Stimulated activated CD4-positive, alpha-beta T cell treated with anti-CD3 and anti-CD28 coated beads, Interleukin-1b, Interleukin-23, amount 100 ng/mL, for 1 hour (primary cell): ENCODE results near the gene IRS1.

Experiments used
- DNase-seq, 2 donors: peaks; one replicate each; pipeline ENCODE4 v3.0.0-alpha.2; 2020; ENCODE audit warnings: low read depth in 2 of 2

Gene IRS1

DNA sequence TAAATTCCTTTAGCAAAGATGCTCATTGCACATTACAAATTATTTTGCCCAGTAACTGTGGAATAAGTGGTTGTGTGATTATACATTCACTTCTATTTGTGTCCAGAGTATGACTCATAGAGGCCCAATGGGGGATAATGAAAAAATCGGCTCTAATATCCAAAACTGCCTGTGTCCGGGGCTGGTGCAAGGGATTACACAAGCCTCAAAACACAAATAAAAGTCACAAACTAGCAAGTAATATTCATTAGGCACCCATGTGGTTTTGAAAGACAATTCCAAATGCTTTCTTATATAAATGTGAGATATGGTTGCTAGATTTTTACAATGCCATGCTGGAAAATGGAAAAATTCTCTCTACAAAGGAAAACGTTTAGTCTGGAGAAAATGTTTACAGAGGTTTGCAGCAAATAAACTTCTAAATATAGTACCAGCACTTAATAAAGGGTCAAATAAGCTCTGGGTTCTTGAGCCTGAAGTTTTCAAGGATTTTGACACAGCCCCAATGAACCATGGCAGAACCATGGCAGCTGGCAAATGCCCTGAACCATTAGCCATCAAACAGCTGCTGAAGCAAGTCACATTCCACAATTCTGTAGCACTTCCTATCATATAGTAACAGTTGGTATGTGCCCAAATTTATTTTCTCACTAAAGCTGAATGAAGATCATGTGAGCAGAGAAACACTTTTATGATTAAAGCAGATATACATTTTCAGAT is 40.5 kb downstream of the IRS1 start:
- no peak for DNase-seq

DNA sequence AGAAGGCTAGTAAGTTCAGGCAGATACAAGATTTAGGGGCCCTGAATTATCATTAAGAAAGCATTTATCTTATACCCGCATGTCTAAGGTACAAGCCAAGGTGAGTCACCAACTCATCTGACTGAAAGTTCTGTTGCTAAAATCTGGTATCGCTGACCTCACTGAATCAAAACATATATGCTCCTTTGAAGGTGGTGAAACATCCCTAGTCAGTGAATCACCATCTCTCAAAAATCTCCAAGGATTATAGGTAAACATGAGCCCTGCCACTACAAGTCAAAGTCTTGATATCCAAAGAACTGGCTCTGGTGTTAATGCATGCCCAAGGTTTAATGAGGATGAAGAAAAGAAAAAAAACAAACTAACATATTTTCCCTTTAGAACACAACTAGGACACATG is 43.5 kb downstream of the IRS1 start:
- DNase-seq: no peak

DNA sequence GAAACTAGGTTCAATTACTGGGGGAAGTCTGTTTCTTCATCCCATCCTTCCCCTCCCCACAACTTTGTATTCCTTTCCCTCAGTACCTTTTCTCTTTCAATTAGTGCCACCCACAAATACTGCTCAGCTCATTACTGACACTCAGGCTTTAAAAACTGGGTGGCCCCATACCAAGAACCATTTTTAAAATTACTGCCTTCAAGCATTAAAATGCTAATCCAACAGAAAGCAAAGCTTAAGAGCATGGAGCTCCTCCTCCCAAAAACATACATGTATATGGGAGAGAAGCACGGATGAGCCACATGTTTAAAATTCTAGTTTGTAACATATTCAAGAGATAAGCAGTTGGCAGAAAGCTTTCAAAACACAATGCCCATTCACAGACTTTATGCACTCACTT is 44.0 kb downstream of the IRS1 start:
- no peak for DNase-seq

- DNase-seq: no peak
These were observed 44.6 kb downstream of the IRS1 start for GRCh38 chr2:226754821-226755604.

DNA sequence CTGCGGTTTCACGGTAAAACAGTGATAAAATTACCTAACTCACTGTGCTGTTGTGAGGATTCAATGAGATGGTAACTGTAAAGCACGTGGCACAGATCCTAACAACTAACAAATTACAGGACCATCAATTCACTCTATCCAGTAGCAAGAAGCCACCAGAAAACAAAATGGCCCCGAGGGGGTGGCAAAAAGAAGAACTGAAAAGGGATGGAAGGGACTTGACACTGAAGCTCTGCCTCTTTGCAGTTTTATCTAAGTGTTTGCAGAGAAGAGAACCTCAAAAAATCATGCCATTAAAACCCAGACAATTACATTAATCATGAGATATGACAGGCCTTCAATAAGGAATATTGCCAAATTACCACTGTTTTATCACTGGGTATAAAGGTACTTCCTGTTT is 46.7 kb downstream of the IRS1 start:
- DNase-seq: no peak

DNA sequence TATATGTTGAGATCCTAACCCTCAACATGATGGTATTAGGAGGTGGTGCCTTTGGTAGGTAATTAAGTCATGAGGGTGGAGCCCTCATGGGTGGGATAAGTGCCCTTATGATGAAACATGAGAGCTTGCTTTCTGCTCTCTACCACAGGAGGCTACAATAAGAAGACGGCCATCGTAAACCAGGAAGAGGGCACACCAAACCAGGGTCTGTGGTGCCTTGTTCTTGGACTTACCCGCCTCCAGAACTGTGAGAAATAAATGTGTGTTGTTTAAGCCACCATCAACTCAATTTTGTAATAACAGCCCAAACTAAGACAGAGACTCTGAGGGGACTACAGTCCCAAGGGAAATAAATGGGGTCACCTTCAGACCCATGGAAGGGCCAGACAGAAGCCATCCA is 52.3 kb downstream of the IRS1 start:
- DNase-seq: no peak

DNA sequence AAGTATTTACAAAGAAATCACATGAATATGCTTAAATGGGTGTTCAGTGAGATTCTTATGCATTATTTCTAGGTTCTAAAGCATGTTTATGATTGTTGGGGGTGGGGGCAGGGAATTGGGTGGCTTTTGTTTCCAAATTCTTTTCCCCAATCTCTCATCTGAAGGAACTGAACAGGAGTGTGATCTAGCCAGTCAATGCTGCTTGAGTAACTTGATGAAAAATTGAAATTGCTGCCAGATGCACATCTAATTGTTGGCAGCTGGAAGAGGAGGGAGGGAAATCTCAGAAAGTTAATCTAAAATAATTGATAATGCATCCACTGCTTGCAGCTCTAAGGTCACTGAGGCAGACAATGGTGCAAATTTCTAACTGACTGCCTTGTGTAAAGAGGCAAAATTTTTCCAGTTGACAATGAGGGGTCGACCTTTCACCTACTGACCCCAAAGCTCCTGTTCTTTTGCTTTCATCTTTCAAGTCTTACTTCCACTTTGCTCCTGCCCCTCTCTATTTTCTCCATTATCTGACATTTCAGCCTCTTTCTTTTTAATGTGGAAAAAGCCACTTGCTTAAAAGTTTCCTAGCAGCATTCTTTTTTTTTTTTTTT is 53.3 kb downstream of the IRS1 start:
- no peak for DNase-seq

DNA sequence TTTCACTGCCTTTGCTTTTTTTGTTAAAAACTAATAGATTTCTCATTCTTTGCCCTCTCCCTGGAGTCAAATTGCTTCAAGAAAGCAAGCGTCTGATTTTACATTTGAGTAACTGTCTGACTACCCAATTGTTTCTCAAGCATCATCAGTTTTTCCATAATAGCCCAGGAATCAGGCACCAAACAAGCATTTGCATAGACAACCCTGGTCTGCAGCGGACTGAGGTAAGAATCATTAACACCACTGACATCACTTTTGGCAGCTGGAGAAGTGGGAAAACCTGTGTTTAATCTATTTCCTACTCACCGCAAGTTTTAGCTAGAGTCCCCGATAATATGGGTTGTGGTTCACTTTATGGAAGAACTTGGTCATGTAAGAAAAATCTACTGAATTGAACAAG is 55.7 kb downstream of the IRS1 start:
- no peak for DNase-seq

DNA sequence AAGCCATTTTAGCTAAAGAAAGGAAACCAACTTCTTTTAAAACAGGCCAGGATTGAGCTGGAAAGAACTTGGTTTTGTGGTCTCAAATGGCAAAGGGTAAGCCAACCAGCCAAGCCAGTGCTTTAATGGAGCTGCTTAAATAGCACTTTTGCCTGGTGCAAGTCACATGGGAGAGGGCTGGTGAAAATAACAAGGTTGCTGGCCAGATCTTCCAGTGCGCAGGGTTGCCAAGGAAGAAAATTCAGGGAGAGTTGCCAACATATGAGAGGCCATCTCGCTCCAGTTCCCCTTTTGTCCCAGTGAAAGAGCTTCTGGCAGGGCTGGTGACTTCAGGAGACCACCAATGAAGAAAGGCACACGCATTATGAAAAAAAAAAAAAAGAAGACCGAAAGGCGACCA is 57.3 kb downstream of the IRS1 start:
- no peak for DNase-seq

GRCh38 chr2:226740039-226740648 is 59.5 kb downstream of the IRS1 start:
- DNase-seq: no peak

DNA sequence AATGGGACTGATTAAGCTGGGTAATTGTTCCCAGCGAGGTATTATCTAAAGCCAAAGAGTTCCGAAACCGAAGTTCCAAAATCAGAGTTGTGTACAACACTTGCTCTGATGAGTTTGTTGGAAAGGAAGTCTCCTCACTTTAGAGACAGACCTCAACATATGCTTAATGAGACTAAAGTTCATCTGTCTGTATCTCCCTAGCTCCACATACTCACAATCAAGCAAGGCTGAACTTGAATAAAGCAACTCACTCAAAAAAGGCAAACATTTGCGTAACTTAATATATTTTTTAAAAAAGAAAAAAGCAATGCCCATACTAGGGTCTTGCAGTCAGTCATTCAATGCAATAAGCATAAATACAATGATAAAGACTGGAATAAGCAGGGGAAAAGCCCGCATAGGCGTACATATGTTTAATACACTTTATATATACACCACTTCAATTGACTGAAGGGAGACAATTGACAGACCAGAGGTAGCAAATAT is 60.0 kb downstream of the IRS1 start:
- DNase-seq: no peak

GRCh38 chr2:226738821-226739544 is 60.6 kb downstream of the IRS1 start:
- DNase-seq: no peak

DNA sequence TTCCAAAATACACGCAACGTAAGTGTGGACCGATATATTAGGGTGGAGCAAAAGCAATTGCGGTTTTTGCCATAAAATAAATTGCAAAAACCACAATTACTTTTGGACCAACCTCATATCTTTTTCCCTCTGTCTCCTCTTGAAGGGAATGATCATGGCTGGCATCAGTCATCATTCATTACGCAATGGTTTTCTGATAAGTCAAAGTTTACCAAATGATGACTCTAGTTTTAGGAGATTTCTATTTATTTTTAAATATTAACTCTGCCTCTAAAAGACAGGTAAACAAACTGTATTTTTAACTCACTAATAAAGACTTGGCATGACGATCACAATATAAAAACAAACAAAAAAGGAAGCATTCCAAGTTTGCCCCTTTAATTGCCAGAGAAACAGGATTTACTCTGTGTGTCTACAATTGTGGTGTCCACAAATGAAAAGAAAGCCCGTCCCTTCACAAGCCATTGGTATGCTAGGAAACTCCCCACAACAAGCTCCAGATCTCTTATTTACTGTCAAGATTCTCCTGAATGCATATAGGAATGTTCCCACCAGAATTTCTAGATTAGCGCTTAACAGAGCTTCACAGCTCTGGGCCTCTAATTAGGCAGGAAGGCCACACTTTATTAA is 61.3 kb downstream of the IRS1 start:
- DNase-seq: no peak

- DNase-seq: no peak
These were observed 63.2 kb downstream of the IRS1 start for GRCh38 chr2:226736382-226736781.

DNA sequence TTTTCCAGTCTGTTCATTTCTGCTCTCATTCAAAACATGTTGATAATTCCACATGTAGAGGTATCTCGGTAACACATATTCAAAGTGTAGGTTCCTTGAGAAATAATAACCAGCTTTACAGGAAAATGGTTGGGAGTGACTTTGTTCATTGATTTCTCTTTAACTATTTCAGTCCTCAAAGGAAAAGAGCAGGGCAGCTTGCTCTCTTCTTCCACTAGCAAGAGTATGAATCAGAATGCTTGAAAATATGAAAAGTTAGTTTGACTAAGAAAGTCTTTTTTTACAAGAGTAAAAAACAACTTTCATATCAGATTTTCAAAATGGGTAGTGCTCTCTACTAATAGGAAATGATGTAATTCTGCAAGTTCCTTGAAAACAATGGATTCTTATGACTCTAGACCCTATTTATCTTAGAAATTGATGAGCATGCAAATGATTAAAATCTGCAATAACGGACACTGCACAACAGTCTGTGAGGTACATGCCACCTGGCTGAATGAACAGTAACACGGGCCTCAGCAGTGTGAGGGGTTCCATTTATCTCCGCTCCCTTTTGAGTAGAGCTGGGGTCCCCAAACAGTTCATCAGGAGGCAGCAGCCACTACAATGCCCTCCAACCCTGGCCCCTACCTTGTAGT is 65.6 kb downstream of the IRS1 start:
- DNase-seq: no peak

GRCh38 chr2:226733189-226733858 is 66.3 kb downstream of the IRS1 start:
- no peak for DNase-seq

DNA sequence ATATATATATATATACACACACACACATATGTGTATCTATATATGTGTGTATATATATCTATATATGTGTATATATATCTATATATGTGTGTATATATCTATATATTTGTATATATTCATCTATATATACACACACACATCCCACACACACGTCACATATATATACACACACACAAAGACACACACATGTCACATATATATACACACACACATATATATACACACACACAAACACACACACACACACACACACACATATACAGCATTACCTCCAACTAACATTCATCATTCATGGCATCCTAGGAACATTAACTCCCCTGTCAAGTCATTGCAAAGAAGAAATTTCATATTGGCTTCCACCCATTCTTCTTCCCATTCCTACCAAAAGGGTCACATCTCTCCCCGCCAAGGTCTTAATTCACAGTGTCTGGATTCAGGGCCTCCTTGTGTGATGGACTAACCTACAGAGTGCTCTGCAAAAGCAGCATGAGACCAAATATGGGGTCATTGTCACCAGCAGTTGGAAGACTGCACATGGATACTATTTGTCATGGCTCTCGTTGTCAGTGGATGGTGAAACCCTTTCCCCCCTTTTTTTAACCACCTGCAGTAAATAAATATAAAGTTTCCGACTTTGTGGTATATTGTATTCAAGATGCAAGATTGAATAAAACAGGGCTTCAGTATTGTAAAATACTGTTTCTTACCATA is 67.0 kb downstream of the IRS1 start:
- DNase-seq: no peak

- DNase-seq: no peak
These were observed 69.1 kb downstream of the IRS1 start for GRCh38 chr2:226730481-226730880.

DNA sequence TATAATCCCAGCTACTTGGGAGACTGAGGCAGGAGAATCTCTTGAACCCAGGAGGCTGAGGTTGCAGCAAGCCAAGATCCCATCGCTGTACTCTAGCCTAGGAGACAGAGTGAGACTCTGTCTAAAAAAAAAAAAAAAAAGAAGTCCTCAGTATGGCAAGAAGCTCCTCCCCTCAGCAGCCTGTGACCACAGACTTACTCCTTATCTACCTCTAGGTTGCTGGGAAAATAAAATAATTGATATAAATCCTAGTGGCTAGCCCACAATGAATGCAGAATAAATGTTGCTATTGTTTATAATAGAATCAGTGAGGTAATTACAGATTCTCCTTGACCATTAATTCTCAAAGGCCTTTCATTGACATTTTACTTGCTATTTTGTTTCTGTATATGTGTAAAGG is 70.6 kb downstream of the IRS1 start:
- DNase-seq: no peak

GRCh38 chr2:226727251-226727650 is 72.4 kb downstream of the IRS1 start:
- no peak for DNase-seq
